Effector CD8-positive, alpha-beta T cell (primary cell): ENCODE results near the gene ATXN7L1.

Experiments
- DNase-seq: peaks from one replicate; lab custom pipeline; 2025; lab: John Stamatoyannopoulos, UW

Gene ATXN7L1

GRCh38 chr7:105648561-105649401 lies 227.6 kb downstream of the ATXN7L1 start:
- no peak for DNase-seq

GRCh38 chr7:105647591-105647990 lies 228.8 kb downstream of the ATXN7L1 start:
- DNase-seq = no peak

GRCh38 chr7:105644937-105645336 lies 231.5 kb downstream of the ATXN7L1 start:
- DNase-seq = no peak

GRCh38 chr7:105643851-105644250 lies 232.5 kb downstream of the ATXN7L1 start:
- DNase-seq = no peak

- no peak for DNase-seq
Observed at GRCh38 chr7:105643384-105643783, 233.0 kb downstream of the ATXN7L1 start.

GRCh38 chr7:105642264-105642663 lies 234.1 kb downstream of the ATXN7L1 start:
- no peak for DNase-seq

GRCh38 chr7:105640956-105641810 lies 235.2 kb downstream of the ATXN7L1 start:
- DNase-seq = no peak

GRCh38 chr7:105639667-105640493 lies 236.5 kb downstream of the ATXN7L1 start:
- no peak for DNase-seq

GRCh38 chr7:105638902-105639495 lies 237.4 kb downstream of the ATXN7L1 start:
- no peak for DNase-seq

GRCh38 chr7:105638334-105638733 lies 238.1 kb downstream of the ATXN7L1 start:
- DNase-seq = no peak

GRCh38 chr7:105637755-105638154 lies 238.6 kb downstream of the ATXN7L1 start:
- no peak for DNase-seq

- no peak for DNase-seq
Observed at GRCh38 chr7:105636982-105637381, 239.4 kb downstream of the ATXN7L1 start.

GRCh38 chr7:105635197-105635596 lies 241.2 kb downstream of the ATXN7L1 start:
- DNase-seq = no peak

GRCh38 chr7:105625986-105626385 lies 250.4 kb downstream of the ATXN7L1 start:
- no peak for DNase-seq

- no peak for DNase-seq
Observed at GRCh38 chr7:105623906-105624305, 252.5 kb downstream of the ATXN7L1 start.

GRCh38 chr7:105623378-105623777 lies 253.0 kb downstream of the ATXN7L1 start:
- no peak for DNase-seq

GRCh38 chr7:105622106-105622731 lies 254.2 kb downstream of the ATXN7L1 start:
- DNase-seq = no peak

- no peak for DNase-seq
Observed at GRCh38 chr7:105621617-105622016, 254.8 kb downstream of the ATXN7L1 start.

GRCh38 chr7:105621176-105621575 lies 255.2 kb downstream of the ATXN7L1 start:
- no peak for DNase-seq

GRCh38 chr7:105619590-105619989 lies 256.8 kb downstream of the ATXN7L1 start:
- DNase-seq = no peak

GRCh38 chr7:105618016-105618296 lies 258.4 kb downstream of the ATXN7L1 start:
- no peak for DNase-seq
